ENCODE measurements around the gene ATG2A.

DNA sequence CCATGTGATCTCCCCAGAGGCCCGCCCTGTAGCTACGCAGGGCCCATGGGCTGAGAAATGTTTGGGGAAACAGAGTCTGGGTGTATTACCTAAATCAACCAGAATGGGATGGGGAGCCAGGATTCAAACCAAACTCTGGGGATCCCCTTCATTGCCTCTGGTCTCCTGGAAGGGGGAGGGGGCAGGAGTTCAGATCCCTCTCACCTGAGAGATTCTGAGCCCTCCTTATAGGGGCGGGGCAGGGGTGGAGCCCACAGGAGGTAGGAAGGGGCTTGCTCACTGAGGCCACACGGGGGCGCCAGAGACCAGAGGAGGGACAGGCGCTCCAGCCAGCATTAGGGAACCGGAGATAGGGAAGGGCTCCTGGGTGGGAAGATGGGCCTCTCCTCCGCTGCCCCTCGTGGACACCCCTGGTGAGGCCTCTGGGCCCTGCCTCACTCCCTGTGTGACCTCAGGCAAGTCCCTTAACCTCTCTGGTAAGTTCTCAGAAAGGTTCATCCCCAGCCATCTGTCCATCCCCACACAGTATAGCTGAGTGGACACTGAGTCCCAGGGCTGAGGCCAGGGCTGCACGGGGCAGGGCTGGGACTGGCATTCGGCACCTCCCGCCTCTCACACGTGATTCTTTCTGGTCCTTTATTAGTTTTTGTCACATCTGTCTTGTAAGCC, 69.9 kb downstream of the ATG2A start:
- TF ChIP-seq EP300 (IDR thresholded peaks at IDR 0.05) (no peak), POLR2A (IDR thresholded peaks at IDR 0.05; ENCODE audit: low read depth) (no peak)
- TF ChIP-seq, protein P1, sequence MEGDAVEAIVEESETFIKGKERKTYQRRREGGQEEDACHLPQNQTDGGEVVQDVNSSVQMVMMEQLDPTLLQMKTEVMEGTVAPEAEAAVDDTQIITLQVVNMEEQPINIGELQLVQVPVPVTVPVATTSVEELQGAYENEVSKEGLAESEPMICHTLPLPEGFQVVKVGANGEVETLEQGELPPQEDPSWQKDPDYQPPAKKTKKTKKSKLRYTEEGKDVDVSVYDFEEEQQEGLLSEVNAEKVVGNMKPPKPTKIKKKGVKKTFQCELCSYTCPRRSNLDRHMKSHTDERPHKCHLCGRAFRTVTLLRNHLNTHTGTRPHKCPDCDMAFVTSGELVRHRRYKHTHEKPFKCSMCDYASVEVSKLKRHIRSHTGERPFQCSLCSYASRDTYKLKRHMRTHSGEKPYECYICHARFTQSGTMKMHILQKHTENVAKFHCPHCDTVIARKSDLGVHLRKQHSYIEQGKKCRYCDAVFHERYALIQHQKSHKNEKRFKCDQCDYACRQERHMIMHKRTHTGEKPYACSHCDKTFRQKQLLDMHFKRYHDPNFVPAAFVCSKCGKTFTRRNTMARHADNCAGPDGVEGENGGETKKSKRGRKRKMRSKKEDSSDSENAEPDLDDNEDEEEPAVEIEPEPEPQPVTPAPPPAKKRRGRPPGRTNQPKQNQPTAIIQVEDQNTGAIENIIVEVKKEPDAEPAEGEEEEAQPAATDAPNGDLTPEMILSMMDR (IDR thresholded peaks at IDR 0.05) = peak in 2 of 3 experiments; percentile 94 to 99

Data from esophagus muscularis mucosa (tissue), 4 donors.